Kidney glomerular epithelial cell (primary cell): Measurements from ENCODE around the gene WASF2.
"Not testable (repeated sequence)": the region's sequence is repeated elsewhere in the genome, so short reads cannot be mapped to it uniquely, and the experiment has no call there.

Experiments
- DNase-seq: peaks from one replicate; lab custom pipeline; 2025; lab: John Stamatoyannopoulos, UW

The WASF2 gene

DNA sequence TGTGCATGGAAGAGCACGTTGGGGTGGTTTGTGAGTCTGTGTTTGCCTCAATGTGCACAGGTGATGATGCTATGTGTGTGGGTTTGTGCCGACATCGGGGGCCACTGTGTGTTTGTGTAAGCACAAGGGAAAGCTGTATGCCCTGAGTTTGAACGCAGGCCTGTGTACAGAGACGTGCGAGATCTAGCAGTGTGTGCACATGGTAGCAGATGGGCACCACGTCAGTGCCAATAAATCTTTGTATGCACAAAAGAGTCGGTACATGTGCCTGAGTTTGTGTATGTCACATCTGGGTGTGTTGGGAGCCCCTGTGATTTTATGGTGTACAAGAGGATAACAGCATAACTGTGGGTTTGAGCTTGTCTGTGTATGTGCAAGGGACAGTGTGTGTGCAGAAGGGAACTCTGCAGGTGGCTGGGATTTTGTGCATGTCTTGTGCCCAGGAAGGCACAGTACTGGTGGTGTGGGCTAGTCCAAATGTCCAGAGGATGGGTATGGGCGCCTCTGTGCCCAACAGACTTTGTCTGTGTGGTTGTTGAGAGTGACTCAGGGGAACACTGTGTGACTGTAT lies 32.0 kb upstream of the WASF2 start:
- DNase-seq: no peak

DNA sequence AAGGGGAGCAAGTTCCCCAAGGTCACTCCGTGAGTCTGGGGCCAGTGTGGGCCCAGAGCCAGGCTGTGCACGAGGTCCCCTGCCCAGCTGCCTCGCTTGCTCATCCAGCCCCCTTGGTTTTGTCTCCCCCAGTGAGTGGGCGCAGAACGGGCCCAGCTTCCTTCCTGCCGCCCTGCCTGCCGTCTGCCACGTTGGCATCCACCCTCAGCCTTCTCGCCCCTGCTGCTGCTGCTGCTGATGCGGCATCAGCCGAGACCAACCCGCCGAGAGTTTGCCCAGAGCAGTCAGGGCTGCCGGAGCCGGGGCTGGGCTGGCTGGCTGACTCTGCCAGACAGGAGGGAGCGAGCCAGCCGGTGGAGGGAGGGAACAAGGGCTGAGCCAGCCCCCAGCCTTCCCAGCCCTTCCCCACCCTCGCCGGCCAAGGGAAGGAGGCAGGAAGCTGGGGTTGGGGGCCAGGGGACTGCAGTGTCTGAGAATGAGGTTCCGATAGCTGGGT lies 31.4 kb upstream of the WASF2 start:
- DNase-seq: no peak

DNA sequence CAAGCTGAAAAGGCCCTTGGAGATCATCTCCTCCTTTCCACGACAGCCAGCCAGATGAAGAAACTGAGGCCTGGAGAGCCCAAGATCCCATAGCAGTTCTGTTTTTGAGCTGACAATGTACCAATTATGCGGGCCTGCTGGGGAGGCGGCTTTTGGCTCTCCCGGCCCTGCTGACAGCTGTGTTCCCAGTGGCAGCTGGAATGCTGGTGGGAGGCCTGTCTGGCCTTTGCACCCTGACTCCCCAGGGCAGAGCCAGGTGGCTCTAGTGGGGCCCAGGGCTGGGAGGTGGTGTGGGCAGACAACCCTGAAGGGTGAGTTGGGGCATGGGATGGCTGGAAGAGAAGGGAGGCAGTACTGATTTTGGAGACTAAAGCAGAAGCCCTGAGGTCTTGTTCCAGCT lies 30.7 kb upstream of the WASF2 start:
- no peak for DNase-seq

DNA sequence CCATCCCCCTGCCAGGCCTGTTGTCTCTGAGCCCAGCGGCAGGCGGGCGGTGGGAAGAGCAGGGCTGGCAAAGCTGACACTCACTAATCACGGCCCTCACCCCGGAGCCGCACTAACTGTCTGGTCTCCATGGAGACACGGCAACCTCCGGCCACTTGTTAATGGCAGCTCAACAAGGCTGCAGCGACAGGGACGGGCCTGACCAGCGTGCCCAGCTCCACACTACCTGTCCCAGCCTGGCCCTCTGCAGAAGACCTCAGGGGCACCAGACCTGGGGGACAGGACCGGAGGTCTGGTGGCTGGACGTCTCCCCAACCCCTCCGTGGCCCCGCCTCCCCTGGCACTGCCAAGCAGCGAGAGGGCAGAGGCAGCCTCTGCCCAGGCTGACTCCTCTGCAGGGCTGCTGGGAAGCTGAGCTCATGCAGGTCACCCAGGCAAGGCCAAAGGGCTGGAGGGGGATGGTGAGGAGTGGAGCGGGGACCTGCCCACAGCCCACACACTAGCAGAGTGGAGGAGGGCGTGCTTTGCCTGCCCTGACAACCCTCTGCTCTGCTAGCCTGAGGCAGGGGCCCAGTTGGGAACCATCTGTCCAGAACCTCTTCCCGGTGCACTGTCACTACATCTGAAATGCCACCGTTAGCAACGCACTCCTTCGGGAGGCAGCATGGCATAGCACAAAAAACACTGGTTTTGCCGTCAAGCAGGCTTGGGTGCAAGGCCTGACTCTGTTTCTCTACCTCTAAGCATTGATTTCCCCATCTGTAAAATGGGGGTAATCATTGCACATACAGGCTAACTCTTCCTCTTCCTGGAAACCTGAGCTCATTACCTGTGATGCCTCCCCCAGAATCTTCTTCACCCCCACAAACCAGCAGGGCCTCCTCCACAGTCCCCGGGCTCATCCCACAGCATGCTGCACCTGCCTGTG lies 29.6 kb upstream of the WASF2 start:
- DNase-seq: peak; percentile 53

DNA sequence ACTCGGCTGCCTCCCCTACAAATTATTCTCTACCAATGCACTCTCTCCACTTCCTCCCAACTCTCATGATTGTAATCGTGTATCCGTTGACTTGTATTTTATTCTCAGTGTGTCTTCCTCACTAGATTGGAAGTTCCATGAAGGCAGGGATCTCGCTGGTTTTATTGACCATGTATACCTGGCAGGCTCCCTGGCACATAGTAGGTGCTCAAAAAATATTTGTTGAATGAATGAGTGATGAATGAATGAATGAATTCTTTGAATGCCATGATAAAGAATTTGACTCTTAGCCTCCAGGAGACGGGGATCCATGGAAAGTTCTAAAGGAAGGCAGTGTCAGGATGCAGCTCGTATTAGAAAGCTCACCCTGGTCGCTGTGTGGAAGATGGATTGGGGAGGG lies 28.8 kb upstream of the WASF2 start:
- no peak for DNase-seq

DNA sequence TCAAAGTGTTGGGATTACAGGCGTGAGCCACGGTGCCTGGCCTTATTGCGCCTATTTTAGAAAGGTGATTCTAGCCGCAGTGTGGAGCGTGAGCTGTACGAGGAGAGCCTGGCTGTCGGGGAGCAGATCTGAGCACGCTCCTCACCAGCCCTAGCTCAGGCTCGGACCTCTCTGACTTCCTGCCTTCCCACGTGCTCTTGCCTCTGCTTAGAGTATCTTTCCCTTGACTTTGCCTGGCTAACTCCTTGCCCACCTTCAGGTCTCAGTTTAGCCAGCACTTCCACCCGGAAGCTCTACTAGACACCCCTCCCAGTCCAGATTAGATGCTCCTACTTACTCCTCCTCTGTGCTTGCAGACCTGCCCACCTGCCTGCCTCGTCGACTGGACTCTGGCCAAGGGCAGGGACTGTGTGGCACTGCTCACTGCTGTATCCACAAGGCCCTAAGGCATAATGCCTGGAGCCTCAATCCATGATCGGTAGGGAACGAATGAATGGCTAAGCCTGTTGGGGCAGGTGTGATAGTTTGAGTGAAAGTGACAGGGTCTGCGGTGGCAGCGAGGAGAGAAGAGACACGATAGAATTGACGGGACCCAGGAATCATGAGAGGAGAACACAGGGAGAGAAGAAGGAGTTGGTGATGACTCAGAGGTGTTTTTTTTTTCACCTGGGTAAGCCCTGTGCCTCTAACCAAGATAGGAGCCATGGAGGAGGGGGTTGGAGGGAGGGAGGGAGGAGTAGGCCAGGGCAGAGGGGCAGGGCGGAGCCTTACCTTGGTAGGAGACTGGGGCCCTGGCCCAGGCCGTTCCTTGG lies 28.1 kb upstream of the WASF2 start:
- peak; percentile 37 for DNase-seq

DNA sequence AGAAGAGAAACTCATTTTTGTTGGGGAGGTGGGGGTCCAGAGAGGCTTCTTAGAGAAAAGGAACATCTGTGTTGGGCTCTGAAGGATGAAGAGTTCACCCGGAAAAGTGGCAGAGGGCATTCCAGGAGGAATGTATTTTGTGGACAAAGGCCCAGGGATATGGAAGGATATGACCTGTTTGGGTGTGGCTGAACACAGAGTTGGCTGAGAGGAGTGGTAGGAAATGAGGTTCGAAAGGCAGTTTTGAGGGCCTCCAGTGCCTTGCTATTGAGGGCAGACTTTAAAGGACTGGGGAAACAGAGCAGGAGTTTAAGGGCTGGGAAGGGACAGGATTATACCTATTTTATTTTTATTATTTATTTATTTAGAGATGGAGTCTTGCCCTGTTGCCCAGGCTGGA lies 27.3 kb upstream of the WASF2 start:
- DNase-seq: no peak

DNA sequence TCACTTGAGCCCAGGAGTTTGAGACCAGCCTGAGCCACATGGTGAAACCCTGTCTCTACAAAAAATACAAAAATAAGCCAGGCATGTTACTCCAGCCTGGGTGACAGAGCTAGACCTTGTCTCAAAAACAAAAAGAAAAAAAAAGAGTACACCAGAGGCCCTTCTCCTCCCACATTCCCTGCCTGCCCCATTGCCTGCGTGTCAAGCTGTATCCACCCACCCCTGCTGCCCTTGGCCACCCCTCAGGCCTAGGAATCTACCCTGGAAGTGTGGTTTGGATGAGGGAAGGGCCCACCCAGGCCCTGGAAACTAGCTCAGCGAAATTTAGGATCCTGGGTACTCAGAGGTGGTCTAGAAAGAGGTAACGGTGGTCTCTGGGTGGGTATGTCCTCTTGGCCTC lies 25.7 kb upstream of the WASF2 start:
- no peak for DNase-seq

DNA sequence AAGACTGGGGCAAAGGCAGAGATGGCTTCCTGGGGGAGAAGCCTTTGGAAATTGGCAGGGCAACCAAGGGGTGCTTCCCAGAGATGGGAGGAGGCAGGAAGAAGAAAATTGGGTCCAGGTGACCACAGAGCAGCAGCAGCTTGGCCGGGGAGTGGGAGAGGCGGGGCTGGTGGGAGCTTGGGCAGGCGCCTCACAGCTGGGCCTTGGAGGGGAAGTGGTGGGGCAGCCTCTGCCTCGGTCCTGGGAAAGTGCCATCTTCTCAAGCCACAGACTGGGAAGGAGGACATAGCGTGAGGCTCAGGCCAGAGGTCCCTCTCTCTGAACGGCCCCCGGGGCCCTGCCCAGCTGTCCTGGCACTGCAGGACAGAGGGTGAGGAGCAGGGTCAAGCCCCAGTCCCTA lies 24.0 kb upstream of the WASF2 start:
- DNase-seq: no peak

DNA sequence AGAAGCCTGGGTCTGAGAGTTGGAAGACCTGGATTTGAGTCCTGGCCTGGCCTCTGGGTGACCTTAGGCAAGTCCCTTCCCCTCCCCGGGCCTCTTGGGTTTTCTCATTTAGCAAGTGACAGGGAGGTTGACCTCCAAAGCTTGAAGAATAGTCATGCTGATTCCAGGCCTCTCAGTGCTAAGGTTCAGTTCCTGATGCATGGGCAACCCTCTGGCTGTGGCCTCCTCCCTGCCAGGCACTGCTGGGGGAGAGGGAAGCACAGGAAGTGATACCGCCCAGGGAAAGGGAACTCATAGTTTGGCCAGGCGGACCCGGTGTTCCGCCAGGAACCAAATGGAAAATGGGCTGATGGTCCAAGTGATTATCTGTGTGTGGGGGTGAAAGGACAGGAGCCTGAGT lies 23.6 kb upstream of the WASF2 start:
- DNase-seq: no peak

GRCh38 chr1:27509127-27510080 lies 19.4 kb upstream of the WASF2 start:
- DNase-seq: no peak

DNA sequence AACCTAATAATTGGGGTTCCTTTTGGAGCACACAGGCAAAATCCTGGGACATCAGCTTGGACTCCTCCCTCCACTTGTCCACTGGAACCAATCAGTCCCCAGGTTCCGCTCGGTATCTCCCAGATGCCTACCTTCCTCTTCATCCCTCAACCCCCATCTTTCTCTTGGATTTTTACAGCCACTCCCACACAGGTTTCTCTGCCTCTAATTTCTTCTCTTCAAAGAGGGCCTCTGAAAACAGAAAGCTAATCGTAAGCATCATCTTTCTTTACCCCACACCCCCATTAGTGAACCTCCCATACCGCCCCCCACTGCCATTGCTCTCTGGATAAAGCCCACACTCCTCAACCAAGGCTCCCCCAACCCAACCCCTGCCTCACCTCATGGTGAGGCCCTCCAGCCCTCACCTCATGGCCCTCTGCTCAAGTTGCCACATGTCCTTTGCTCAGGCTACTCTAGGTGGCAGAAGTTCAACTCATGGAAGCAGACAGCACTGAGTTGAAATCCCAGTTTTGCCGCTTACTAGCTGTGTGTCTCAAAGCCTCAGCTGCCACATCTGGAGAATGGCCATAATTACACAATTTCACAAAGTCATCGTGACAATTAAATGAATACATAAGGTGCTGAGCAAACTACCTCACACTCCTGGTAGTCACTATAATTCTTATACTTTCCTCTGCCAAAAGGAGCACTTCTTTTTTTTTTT lies 18.1 kb upstream of the WASF2 start:
- no peak for DNase-seq

DNA sequence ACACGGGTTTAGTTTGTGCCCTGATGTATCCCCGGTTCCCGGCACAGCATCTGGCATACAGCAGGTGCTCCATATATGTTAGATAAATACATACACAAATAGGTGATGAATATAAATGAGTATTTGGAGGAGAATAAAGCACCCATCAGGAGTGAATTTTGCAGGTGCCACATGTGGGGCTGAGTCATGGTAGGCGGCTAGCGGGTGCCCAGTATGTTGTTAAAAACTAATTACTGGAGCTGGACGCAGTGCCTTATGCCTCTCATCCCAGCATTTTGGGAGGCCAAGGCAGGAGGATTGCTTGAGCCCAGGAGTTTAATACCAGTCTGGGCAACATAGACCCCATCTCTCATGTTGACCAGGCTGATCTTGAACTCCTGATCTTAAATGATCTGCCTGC lies 16.7 kb upstream of the WASF2 start:
- no peak for DNase-seq

GRCh38 chr1:27505420-27505680 lies 15.4 kb upstream of the WASF2 start:
- DNase-seq: no peak

DNA sequence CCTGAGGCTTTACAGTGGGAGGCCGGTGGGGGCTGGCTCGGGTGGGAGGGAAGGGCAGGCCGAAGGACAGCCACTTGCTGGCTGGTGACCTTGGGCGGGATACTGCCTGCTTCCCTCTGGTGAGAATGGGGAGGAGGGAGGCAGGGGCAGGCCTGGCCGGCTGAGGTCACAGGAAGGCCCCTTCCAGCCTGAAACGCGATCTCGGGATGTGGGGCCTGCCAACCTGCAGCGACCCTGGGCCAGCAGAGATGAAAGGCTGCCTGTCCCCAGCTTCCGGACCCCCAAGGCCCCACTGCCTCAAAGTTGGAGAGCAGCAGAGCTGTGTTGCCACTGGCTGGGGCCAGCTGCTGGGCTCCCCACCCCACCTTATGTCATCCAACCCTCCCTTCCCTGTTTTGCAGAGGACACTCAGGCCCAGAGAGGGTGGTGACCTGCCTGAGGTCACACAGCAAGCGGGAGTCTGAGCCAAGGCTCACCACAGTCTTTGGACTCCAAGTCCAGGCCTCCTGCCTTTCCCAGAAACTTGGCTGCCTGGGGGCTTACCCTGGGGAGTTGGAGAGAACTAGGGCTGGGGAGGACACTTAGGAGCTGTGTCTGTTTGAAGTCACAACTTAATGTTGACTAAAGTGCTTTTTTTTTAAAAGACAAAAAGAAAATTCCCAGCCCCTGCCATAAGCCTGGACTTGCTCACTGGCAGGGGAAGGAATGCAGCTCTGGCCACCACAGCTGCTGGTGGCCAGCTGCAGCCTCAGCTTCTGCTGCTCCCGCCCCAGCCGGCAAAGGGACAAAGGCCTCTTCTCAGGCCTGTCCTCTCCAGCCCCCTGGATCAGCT lies 14.8 kb upstream of the WASF2 start:
- no peak for DNase-seq

DNA sequence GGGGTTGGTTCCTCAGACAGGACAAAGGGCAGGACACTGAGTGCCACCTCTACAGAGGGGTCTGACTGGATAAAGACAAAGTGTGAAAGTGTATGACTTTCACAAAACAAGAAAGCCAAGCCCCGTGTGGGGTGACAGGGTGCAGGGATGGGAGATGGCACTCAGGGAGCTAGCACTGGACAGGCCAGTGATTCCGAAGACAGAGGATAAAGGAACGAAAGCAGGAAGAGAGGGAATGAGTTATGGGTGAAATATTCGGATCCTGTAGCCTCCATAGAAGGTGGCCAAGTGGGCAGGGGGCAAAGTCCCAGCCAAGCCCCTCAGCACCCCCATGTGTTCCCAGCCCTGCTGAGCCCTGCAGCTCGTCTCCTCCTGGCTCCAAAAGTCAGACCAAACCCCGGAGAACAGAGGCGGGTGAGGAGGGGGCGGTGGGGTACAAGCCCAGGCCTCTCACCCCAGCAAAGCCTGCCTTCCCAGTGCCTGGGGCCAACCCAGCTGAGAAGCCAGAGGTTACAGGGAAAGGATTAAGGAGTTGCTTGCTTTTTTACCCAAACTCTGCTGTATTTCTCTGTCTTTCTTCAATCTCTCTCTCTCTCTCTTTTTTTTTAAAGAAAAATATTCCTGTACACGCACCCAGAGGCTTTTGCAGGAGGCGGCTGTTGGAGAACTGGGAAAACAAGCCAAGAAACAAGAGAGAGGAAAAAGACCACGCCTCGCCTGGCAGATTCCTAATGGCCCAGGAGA lies 14.0 kb upstream of the WASF2 start:
- DNase-seq: no peak

DNA sequence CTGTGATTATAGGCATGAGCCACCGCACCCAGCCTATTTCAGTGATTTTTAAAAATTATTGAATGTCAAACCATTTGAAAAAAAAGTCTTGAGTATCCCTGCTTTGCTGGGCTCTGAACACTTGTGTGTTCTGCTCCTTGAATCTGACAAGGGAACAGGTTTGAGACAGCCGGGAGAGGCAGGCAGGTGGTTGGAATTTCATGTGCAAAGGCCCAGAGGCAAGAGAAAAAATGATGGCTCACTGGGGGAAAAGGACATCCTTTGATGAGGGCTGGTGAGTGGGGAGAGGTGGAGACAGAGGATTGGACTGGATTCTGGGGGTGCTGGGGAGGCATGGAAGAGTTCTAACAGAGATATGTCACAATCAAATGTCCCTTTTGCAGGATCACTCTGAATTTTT lies 13.1 kb upstream of the WASF2 start:
- DNase-seq: no peak

GRCh38 chr1:27501159-27501558 lies 11.2 kb upstream of the WASF2 start:
- not testable (repeated sequence) for DNase-seq

GRCh38 chr1:27499142-27499541 lies 9.2 kb upstream of the WASF2 start:
- no peak for DNase-seq
